ENCODE results near the gene ANKRD52. TPM values are rescaled to one million over a fixed set of nuclear protein-coding genes. Genes with fewer than 3 reads are reported as not detected.

Gene ANKRD52
- total RNA-seq, 6 experiments from 2014 or later: 10.6 to 16.1 (median 12.2) TPM

GRCh38 chr12:56260921-56261320 is 2.7 kb upstream of the ANKRD52 start:
- Histone ChIP-seq H3K27me3 (no peaks in the 10 kb centered on the region), H3K36me3 (peaks cover 0 to 10% (median 0%) of the 10 kb centered on the region in 4 donors), H3K4me1 (peaks cover 0 to 17% (median 8%) of the 10 kb centered on the region in 4 donors), H3K9me3 (no peaks in the 10 kb centered on the region), H3K4me3 (no peak overlapping the region), H3K27ac (no peak overlapping the region)
- intact Hi-C loops (cut with DNase I): no loop called here
- WGBS (ENCODE audit: insufficient coverage, low coverage, low lambda C conversion rate, missing lambda C conversion rate): 67% methylated on average over 3 of the region's 3 CpGs
- ATAC-seq (no peak), DNase-seq (no peak)
- no peak for TF ChIP-seq CTCF (IDR thresholded peaks at IDR 0.05)
- no peak for TF ChIP-seq POLR2A (IDR thresholded peaks at IDR 0.05)

GRCh38 chr12:56260380-56260779 is 2.2 kb upstream of the ANKRD52 start:
- intact Hi-C loops (cut with DNase I): no loop called here

GRCh38 chr12:56258820-56259183 is 618 bp upstream of the ANKRD52 start:
- Histone ChIP-seq H3K36me3 (peaks cover 0 to 30% (median 8%) of the 10 kb centered on the region in 4 donors), H3K27me3 (no peaks in the 10 kb centered on the region), H3K27ac (peak overlapping the region; percentile 74 to 86 (median 75)), H3K4me1 (peaks cover 0 to 15% (median 7%) of the 10 kb centered on the region in 4 donors), H3K9me3 (no peaks in the 10 kb centered on the region), H3K4me3 (peak overlapping the region; percentile 93 to 97 (median 97))
- WGBS (ENCODE audit: insufficient coverage, low coverage, low lambda C conversion rate, missing lambda C conversion rate): 15% methylated on average over 8 of the region's 9 CpGs
- intact Hi-C loops (cut with DNase I): no loop called here
- no peak for TF ChIP-seq POLR2A (IDR thresholded peaks at IDR 0.05)
- TF ChIP-seq CTCF (IDR thresholded peaks at IDR 0.05): no peak
- DNase-seq (no peak), ATAC-seq (no peak)

More at GRCh38 chr12:56260380-56260779, 2.2 kb upstream of the ANKRD52 start:
- H3K4me1 ChIP-seq: peaks cover 0 to 15% (median 7%) of the 10 kb centered on the region in 4 donors
- H3K9me3 ChIP-seq: no peaks in the 10 kb centered on the region
- no peak overlapping the region for H3K4me3 ChIP-seq
- no peaks in the 10 kb centered on the region for H3K27me3 ChIP-seq
- H3K27ac ChIP-seq: no peak overlapping the region
- H3K36me3 ChIP-seq: peaks cover 0 to 15% (median 0%) of the 10 kb centered on the region in 4 donors
- ATAC-seq (no peak), DNase-seq (no peak)
- TF ChIP-seq CTCF (IDR thresholded peaks at IDR 0.05): no peak
- TF ChIP-seq POLR2A (IDR thresholded peaks at IDR 0.05): no peak
- WGBS (ENCODE audit: insufficient coverage, low coverage, low lambda C conversion rate, missing lambda C conversion rate): 95% methylated on average over 8 of the region's 8 CpGs

- no peaks in the 10 kb centered on the region for H3K9me3 ChIP-seq
- no peak for DNase-seq
- peak overlapping the region; percentile 74 to 86 (median 75) for H3K27ac ChIP-seq
- peak in 3 of 4 donors; percentile 5 to 20 (median 17) for ATAC-seq
- intact Hi-C loops (cut with DNase I): no loop called here
- no peaks in the 10 kb centered on the region for H3K27me3 ChIP-seq
- TF ChIP-seq POLR2A (IDR thresholded peaks at IDR 0.05): no peak
- no peak for TF ChIP-seq CTCF (IDR thresholded peaks at IDR 0.05)
- WGBS (ENCODE audit: insufficient coverage, low coverage, low lambda C conversion rate, missing lambda C conversion rate): 0% methylated on average over 3 of the region's 27 CpGs
- peak overlapping the region; percentile 93 to 97 (median 97) for H3K4me3 ChIP-seq
- H3K4me1 ChIP-seq: peaks cover 0 to 15% (median 7%) of the 10 kb centered on the region in 4 donors
- peaks cover 0 to 42% (median 17%) of the 10 kb centered on the region in 4 donors for H3K36me3 ChIP-seq
These were observed 605 bp downstream of the ANKRD52 start for GRCh38 chr12:56257491-56258067.
